Ovary (tissue), 3 donors: ENCODE data around the gene ZNF827.

Experiments
- EP300 ChIP-seq: sonication (generic); formaldehyde crosslinking; IDR thresholded peaks from one replicate; pipeline ENCODE4 v1.6.1; 2017; ENCODE audit warnings: antibody characterized with exemption
- POLR2A ChIP-seq: fragments of 450-650 bp; IDR thresholded peaks from one replicate; pipeline ENCODE4 v1.6.1; 2017; ENCODE audit warnings: antibody characterized with exemption, mild to moderate bottlenecking, moderate library complexity
- TF ChIP-seq, protein P1 (sequence below), 3 donors: fragments of 450-650 bp in 2 of 3; fragments of 200-600 bp in 1 of 3; IDR thresholded peaks; one replicate each; pipeline versions ENCODE4 v1.5.1 to v1.8.0; 2016 to 2022; ENCODE audit warnings: antibody characterized with exemption in 3 of 3, mild to moderate bottlenecking in 1 of 3
- donor health status: DM: no; HTN: no; CAD: no.

DNA sequence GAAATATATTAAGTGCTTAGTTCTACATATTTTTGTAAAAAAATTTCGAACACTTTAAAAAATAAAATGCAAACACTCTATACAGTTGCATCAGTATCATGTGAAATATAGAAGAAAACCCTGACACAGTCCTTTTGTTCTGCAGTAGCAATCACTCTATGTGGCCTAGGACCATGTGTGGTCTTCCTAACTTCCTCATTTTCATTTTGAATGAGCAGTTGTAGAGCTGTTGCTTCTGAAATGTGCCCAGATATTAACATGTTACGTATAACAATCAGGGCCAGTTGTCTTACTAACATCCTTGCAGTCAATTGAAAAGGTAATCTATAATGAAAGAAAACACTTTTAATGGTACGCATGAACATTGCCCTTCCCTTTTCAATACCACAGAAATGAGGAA, 107.9 kb downstream of the ZNF827 start:
- no peak for TF ChIP-seq POLR2A
- TF ChIP-seq EP300 = no peak
- TF ChIP-seq, protein P1, sequence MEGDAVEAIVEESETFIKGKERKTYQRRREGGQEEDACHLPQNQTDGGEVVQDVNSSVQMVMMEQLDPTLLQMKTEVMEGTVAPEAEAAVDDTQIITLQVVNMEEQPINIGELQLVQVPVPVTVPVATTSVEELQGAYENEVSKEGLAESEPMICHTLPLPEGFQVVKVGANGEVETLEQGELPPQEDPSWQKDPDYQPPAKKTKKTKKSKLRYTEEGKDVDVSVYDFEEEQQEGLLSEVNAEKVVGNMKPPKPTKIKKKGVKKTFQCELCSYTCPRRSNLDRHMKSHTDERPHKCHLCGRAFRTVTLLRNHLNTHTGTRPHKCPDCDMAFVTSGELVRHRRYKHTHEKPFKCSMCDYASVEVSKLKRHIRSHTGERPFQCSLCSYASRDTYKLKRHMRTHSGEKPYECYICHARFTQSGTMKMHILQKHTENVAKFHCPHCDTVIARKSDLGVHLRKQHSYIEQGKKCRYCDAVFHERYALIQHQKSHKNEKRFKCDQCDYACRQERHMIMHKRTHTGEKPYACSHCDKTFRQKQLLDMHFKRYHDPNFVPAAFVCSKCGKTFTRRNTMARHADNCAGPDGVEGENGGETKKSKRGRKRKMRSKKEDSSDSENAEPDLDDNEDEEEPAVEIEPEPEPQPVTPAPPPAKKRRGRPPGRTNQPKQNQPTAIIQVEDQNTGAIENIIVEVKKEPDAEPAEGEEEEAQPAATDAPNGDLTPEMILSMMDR (IDR thresholded peaks at IDR 0.05) = no peak
